GM12891 (cell line): Measurements from ENCODE around the gene RRAGD.
A peak's percentile ranks its signal among the peaks of the same experiment; 100 is the strongest.

Source experiments
- DNase-seq: peaks from one replicate; pipeline ENCODE4 v3.0.0; 2011; ENCODE audit warnings: low spot score; ENCODE audit not compliant: insufficient read length
- FAIRE-seq: peaks from 2 replicates; lab custom pipeline; 2011; peaks lifted over from hg19 to GRCh38; lab: Jason Lieb, UNC
- PAX5 ChIP-seq: IDR thresholded peaks from 2 replicates; pipeline ENCODE4 v1.6.1; 2011; ENCODE audit warnings: low read length, moderate library complexity, mild to moderate bottlenecking; ENCODE audit not compliant: insufficient read depth, severe bottlenecking
- POLR2A ChIP-seq: IDR thresholded peaks from 2 replicates; pipeline ENCODE4 v1.6.1; 2011; ENCODE audit warnings: low read depth, low read length, control low read depth
- POLR2AphosphoS5 ChIP-seq: IDR thresholded peaks from 2 replicates; pipeline ENCODE4 v1.6.1; 2011; ENCODE audit warnings: low read depth, low read length, control low read depth
- POU2F2 ChIP-seq: IDR thresholded peaks from 2 replicates; pipeline ENCODE4 v1.6.1; 2011; ENCODE audit warnings: low read depth, mild to moderate bottlenecking, control low read depth, low read length, moderate library complexity
- SPI1 ChIP-seq: IDR thresholded peaks from 2 replicates; pipeline ENCODE4 v1.6.1; 2011; ENCODE audit warnings: low read depth, low read length, control low read depth
- TAF1 ChIP-seq: IDR thresholded peaks from 2 replicates; pipeline ENCODE4 v1.6.1; 2011; ENCODE audit warnings: low read depth, low read length, control low read depth

RRAGD gene

GRCh38 chr6:89351671-89352277 lies 60.3 kb downstream of the RRAGD start:
- peak; percentile 51 for FAIRE-seq
- DNase-seq = no peak
- TF ChIP-seq TAF1 (no peak), PAX5 (no peak), POU2F2 (no peak), SPI1 (no peak), POLR2AphosphoS5 (no peak), POLR2A (no peak)

DNA sequence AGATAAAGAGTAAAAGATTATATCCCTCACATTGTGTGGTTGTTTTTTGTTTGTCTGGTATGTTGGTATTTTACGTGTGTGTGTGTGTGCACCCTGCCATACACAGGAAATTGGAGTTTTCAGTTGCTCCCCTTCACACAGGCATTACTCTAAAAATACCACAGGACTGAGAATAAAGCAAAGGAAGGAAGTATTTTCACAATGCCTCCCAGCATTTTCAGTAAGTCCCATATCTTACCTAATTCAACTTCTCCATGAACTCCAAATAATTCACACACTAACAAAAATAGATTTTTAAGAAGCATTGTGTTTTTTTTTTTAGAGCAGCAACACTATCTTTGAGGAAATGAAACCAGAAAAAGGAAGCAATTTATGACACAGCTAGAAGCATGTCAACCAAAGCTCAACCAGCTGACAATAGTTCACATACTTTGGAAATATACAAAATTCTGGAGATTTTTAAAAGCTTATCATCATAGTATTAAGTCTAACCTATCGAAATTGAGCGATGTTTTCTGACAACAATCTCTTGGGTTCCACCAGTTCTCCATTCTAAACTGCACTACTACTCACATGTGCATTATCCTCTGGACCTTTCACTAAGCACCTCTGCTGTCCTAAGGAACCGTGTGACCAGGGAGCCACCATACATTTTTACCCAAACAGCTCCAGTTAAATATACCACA lies 61.6 kb downstream of the RRAGD start:
- DNase-seq (no peak), FAIRE-seq (peak; percentile 87)
- peak; percentile 94 for TF ChIP-seq SPI1
- TF ChIP-seq POU2F2 = no peak

- DNase-seq = no peak
- FAIRE-seq = peak; percentile 66
- no peak for TF ChIP-seq TAF1
- no peak for TF ChIP-seq POU2F2
- TF ChIP-seq SPI1 = no peak
- TF ChIP-seq POLR2AphosphoS5 = no peak
- no peak for TF ChIP-seq POLR2A
These were observed 63.7 kb downstream of the RRAGD start for GRCh38 chr6:89348372-89348771.

DNA sequence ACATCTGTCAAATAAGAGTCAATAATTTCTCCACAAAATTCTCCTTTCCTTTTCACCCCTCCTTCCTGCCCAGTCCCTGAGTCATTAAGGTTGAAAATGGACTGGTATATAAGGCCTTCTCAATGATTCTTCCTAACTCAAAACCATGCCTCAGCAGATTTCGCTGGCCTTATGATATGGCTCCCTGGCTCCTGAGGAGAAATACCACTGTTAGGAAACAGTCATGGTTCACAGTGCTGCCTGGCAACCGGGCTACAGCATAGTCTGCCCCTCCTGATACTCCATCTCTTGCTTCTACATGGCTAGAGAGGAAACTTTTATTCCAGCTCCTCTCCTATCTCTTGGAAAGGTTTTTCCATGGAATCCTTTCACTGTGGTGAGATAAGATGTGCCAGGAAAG lies 64.2 kb downstream of the RRAGD start:
- DNase-seq (no peak), FAIRE-seq (peak; percentile 66)
- TF ChIP-seq POLR2AphosphoS5 = no peak
- TF ChIP-seq PAX5 = no peak
- no peak for TF ChIP-seq TAF1
- TF ChIP-seq POU2F2 = no peak
- no peak for TF ChIP-seq POLR2A
- no peak for TF ChIP-seq SPI1

GRCh38 chr6:89346433-89346832 lies 65.6 kb downstream of the RRAGD start:
- no peak for FAIRE-seq
- TF ChIP-seq TAF1 (no peak), POU2F2 (no peak)
- DNase-seq = no peak

DNA sequence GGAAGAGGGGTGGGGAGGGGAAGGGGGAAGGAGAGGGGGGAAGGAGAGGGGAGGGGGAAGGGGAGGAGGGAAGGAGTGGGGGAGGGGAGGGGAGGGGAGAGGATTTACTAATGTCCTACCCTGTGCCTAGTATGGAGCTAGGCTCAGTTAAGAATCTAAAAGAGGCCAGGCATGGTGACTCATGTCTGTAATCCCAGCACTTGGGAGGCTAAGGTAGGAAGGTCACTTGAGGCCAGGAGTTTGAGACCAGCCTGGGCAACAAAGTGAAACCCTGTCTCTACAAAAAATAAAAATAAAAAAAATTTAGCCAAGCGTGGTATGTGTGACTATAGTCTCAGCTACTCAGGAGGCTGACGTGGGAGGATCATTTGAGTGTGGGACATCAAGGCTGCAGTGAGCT lies 72.5 kb downstream of the RRAGD start:
- no peak for FAIRE-seq

DNA sequence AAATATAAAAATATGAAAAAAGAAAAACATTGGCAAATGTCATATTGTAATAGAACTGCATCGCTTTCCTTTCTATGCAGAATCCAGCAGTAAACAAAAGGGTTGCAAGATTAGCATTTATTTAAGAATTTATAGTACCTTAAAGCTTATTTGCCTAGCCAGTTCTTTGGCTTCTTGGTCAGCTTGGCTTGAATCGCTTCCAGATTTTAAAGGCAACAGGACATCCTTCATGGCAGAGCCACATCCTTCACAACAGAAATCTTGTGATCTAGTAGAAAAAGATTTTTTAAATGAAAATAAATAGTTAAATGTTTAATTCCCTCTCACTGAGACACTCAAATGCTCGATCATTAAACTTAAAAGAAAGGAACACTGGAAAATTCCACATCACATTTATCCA lies 76.9 kb downstream of the RRAGD start:
- TF ChIP-seq TAF1 (no peak), POLR2A (no peak), SPI1 (no peak), POU2F2 (no peak), PAX5 (no peak), POLR2AphosphoS5 (no peak)
- DNase-seq (no peak), FAIRE-seq (no peak)

More for the DNA sequence above, 72.5 kb downstream of the RRAGD start:
- TF ChIP-seq SPI1 (no peak), TAF1 (no peak), POLR2A (no peak), POU2F2 (no peak), POLR2AphosphoS5 (no peak), PAX5 (no peak)
- no peak for DNase-seq

- TF ChIP-seq POU2F2 = no peak
- TF ChIP-seq TAF1 = no peak
- TF ChIP-seq POLR2A = no peak
- TF ChIP-seq SPI1 = no peak
- TF ChIP-seq PAX5 = no peak
- no peak for TF ChIP-seq POLR2AphosphoS5
- DNase-seq (no peak), FAIRE-seq (no peak)
These were observed 81.2 kb downstream of the RRAGD start for GRCh38 chr6:89330910-89331309.

- TF ChIP-seq POU2F2 = no peak
- TF ChIP-seq TAF1 = no peak
- TF ChIP-seq SPI1 = no peak
- no peak for TF ChIP-seq POLR2AphosphoS5
- TF ChIP-seq PAX5 = no peak
- no peak for TF ChIP-seq POLR2A
- FAIRE-seq = no peak
- no peak for DNase-seq
These were observed 83.1 kb downstream of the RRAGD start for GRCh38 chr6:89328976-89329375.

DNA sequence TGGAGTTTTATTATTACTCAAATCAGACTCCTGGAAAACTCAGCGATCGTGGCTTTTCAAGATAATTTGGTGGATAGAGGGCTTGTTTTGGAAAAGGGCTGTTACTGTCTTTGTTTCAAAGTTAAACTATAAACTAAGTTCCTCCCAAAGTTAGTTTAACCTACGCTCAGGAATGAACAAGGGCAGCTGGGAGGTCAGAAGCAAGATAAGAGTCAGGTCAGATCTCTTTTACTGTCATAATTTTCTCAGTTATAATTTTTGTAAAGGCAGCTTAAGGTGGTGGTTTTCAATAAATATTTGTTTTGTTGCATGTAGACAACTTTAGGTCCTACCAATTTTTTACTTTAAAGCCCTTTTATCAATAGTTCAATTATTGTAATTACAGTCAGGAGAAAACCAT lies 87.8 kb downstream of the RRAGD start:
- FAIRE-seq (no peak), DNase-seq (no peak)
- TF ChIP-seq POLR2AphosphoS5 = no peak
- TF ChIP-seq POU2F2 = no peak
- no peak for TF ChIP-seq SPI1
- no peak for TF ChIP-seq PAX5
- no peak for TF ChIP-seq POLR2A
- no peak for TF ChIP-seq TAF1
